HG02642 (cell line): ENCODE data around the gene RANGAP1.
"Not testable (repeated sequence)": the region's sequence is repeated elsewhere in the genome, so short reads cannot be mapped to it uniquely, and the experiment has no call there.

Experiments
- ATAC-seq: cut with Tn5 transposase; IDR thresholded peaks from one replicate; pipeline ENCODE4 v1.9.1; 2021; ENCODE audit warnings: mild to moderate bottlenecking; ENCODE audit not compliant: unreplicated experiment, poor library complexity

Gene RANGAP1

DNA sequence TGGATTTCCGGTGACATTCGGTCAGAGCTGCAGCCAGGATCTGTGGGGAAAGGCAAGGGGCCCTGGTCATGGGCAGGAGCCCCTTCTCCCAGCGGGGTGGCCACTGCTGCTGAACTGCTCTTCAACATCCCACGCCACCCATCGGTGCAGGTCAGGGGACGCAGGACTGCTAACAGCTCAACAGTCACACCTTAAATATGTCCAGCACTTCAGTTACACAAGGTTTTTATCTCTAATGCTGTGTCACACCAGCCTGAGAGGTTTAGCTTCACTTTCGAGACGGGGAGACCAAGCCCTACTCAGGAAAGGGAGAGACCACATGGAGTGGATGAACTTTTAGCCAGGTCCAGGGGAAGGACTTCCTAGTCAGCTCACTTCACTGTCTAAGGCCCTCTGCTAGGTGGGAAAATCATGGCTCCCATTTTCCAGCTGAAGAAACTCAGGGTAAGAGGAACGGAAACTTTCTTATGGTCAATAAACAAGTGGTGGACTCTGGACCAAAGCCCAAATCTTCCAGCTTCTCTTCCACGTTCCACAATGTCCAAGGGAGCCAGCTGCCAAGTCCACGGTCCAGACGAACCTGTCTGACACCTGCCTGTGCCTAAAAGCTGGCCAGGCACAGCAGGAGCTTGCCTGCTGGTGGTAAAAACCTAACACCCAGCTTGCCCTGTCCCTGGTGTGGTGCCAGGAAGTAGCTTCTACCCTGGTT is 24.3 kb downstream of the RANGAP1 start:
- no peak for ATAC-seq

GRCh38 chr22:41260871-41261270 is 25.1 kb downstream of the RANGAP1 start:
- ATAC-seq, result no peak

GRCh38 chr22:41259756-41260155 is 26.2 kb downstream of the RANGAP1 start:
- not testable (repeated sequence) for ATAC-seq

- ATAC-seq, result no peak
Measured at GRCh38 chr22:41257696-41258095, 28.3 kb downstream of the RANGAP1 start.

- no peak for ATAC-seq
Measured at GRCh38 chr22:41256254-41257253, 29.4 kb downstream of the RANGAP1 start.

DNA sequence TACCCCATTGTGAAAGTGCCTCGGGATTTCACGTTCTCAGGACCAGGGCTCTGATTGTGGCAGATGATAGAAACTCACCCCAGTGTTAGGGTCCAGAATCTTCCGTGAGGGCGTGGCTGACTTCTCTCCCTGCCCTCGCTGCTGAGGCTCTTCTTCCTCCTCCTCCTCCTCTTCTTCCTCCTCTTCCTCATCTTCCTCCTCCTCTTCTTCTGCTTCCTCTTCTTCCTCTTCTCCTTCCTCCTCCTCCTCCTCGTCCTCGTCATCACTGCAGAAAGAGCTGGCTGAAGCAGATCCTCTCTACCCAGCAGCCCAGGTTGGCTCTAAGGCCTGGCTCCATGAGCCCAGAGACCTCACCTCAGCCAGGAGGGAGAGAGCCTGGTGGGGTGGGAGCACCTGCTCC is 31.8 kb downstream of the RANGAP1 start:
- ATAC-seq, result no peak

DNA sequence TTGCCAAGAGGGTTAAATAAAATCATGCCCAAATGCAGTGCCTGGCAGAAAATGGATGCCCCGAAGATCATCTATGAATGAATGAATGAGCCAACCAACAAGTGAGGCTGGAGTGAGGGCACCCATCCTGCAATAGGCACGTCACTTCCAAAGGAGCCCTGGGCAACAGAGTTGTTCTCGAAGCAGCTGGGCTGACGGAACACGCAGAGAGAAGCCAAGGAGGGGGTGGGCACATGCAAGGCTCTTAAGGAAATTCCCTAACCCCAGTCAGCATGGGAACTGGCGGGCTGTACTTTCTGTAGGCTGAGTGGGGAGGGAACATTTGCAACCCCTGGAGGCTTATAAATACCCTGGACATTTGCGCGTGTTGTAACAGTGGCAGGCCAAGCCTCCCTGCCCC is 33.6 kb downstream of the RANGAP1 start:
- ATAC-seq, result no peak

- no peak for ATAC-seq
Measured at GRCh38 chr22:41250127-41250526, 35.9 kb downstream of the RANGAP1 start.

GRCh38 chr22:41249442-41249841 is 36.5 kb downstream of the RANGAP1 start:
- no peak for ATAC-seq

GRCh38 chr22:41248758-41249157 is 37.2 kb downstream of the RANGAP1 start:
- ATAC-seq, result no peak

DNA sequence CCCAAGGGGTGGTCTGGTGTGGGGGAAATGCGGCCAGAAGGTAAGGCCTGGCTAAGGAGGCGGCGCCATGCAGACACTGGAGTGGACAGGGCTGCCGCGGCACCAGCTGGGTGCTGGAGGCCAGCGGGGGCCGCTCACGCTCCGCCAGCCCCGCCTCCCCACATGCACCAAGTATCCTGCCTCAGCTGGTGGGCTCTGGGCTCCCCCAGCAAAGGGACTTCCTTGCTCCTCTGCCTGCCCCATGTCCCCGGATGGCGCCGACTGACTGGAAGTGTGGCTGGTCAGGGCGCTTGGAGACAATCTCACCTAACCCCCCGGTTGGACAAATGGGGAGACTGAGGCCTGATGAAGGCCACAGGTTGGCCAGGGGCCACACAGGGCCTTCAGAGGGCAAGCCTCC is 37.7 kb downstream of the RANGAP1 start:
- no peak for ATAC-seq

GRCh38 chr22:41247703-41248102 is 38.3 kb downstream of the RANGAP1 start:
- no peak for ATAC-seq

DNA sequence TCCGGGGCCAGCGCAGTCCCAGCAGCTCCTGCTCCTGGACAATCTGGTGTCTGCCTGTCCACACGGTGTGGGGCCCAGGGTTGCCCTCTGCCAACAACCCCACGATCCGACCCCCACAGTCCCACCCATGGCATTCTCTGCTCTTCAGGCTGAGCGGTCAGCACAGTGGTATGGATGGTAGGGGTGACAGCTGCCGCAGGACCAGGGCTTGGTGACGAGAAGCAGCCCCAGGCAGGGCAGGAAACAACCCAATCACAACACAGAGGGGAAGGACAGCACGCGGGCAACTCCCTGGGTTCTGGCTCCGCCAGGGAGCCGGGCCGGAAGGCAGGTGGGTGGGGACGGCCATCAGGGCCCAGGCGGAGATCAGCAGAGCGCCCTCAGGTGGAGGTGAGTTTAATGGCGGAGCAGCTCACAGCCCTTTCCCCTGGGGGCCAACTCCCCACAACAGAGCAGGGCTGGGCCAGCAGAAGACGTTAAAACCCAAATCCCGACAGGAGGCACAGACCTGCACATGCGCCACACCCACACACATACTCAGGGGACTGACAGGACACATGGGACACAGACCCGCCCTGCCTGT is 40.0 kb downstream of the RANGAP1 start:
- no peak for ATAC-seq

GRCh38 chr22:41243361-41243760 is 42.6 kb downstream of the RANGAP1 start:
- ATAC-seq, result no peak

- no peak for ATAC-seq
Measured at GRCh38 chr22:41242396-41243117, 43.4 kb downstream of the RANGAP1 start.

GRCh38 chr22:41241133-41241676 is 44.8 kb downstream of the RANGAP1 start:
- no peak for ATAC-seq

- ATAC-seq, result no peak
Measured at GRCh38 chr22:41240377-41241132, 45.4 kb downstream of the RANGAP1 start, which contains the start of gene CHADL. TSS of gene CHADL (minus strand) at chr22:41240931. CDS start at chr22:41240881, 50 bp downstream.

DNA sequence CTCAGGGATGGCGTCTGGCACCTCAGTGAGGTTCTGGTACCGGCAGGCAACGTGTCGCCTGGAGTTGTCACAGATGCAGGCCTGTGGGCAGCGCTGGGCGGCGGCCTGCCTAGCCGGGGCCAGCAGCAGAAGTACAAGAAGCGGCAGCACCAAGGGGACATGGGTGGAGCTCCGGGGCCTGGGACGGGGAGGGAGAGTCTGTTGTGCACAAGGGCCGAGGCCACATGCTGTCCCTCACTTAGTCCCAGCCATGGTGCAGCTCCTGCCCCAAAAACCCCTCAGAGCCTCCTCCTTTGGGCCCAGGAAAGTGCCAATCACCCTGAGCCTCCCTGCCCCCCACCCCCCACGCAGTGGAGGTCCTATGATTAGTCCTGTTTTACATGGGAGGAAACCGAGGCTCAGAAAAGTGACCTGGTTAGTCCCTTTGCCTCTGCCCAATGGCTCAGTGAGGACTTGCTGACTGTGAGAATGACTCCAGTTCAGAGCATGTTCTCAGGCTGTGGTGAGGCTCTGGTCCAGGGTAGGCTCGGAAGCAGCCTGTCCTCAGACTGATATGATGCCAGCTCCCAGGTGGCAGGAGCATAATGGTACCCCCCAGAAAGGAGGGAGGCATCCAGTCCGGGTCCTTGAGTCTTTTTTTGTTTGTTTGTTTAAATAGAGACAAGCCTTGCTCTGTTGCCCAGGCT is 46.4 kb downstream of the RANGAP1 start:
- no peak for ATAC-seq
